Measurements from ENCODE around the gene GMDS.

- TF ChIP-seq CTCF (IDR thresholded peaks at IDR 0.05) (no peak), EP300 (IDR thresholded peaks at IDR 0.05) (no peak), POLR2A (IDR thresholded peaks at IDR 0.05) (no peak)
Measured at GRCh38 chr6:1698527-1698926, 546.9 kb downstream of the GMDS start.

Measured in ovary (tissue), 3 donors.